Body of pancreas (tissue), 4 donors: Measurements from ENCODE around the gene RGS11.

Experiments used
- CTCF ChIP-seq, 7 experiments: fragments of 450-650 bp in 4 of 7; fragments of 200-600 bp in 3 of 7; sonication (generic) in 3 of 7; IDR thresholded peaks; one replicate each; pipeline ENCODE4 v1.5.1; 2016 to 2019; ENCODE audit warnings: antibody characterized with exemption in 7 of 7
- POLR2A ChIP-seq, 3 donors: fragments of 450-650 bp; IDR thresholded peaks; one replicate each; pipeline ENCODE4 v1.6.1; 2016; ENCODE audit warnings: antibody characterized with exemption in 3 of 3, mild to moderate bottlenecking in 2 of 3

- TF ChIP-seq CTCF (IDR thresholded peaks at IDR 0.05): no peak
- TF ChIP-seq POLR2A (IDR thresholded peaks at IDR 0.05): no peak
Measured at GRCh38 chr16:276426-277077, 808 bp upstream of the RGS11 start.
